Stimulated activated CD4-positive, alpha-beta T cell treated with anti-CD3 and anti-CD28 coated beads, Interleukin-2, amount 100 ng/mL, for 4 hours (primary cell): ENCODE results near the gene ACBD5.

Source experiments
- DNase-seq: peaks from one replicate; pipeline ENCODE4 v3.0.0-alpha.2; 2020; ENCODE audit warnings: low read depth

The ACBD5 gene

DNA sequence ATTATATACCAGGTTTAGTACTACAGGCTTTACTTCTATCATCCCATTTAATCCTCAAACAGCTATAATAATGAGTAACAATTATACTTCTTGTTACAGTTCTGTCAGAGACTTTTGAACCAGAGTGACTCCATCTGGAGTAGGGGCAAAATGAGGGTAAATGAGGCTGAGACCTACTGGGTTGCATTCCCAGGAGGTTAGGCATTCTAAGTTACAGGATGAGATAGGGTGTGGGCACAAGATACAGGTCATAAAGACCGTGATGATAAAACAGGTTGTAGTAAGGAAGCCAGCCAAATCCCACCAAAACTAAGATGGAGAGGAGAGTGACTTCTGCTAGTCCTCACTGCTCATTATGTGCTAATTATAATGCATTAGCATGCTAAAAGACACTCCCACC is 90.3 kb downstream of the ACBD5 start:
- no peak for DNase-seq

DNA sequence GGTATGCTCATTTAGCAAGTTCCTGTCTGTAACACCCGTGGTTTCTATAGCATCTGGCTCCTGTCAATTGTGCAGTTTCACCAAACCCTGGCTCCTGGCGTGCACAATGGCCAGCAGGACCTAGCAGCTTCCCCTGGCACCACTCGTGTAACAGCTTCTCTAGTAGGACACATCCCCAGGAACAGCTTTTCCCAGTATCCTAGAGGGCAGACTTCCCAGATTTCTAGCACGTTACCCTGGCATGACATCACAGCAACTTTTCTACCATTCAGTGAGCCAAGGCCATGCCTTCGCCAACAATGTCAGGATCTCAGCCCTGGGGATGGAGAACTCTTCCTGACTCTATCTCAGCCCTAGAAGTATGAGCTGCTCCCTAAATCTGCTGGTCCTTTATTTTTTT is 92.9 kb downstream of the ACBD5 start:
- DNase-seq, result no peak

DNA sequence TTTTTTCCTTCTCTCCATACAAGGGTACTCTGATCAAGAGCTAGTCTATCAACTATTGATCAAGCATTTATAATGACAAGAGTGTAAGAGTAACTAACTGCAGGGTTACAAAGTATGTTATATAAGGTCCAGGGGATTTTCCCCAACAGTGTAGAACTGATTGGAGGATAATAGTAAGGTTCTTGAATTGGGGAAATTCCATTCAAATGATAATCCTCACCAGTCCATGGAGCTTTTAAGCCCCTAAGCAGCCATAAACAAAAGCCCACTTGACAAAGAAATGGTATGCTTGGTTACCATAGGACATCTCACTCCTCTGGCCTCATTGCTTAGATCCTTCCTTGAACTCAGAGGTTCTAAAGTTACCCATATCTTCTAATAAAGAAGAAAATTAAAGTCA is 94.7 kb downstream of the ACBD5 start:
- DNase-seq, result no peak
